ENCODE results near the gene SYNGR2.

SYNGR2 gene, protein sequence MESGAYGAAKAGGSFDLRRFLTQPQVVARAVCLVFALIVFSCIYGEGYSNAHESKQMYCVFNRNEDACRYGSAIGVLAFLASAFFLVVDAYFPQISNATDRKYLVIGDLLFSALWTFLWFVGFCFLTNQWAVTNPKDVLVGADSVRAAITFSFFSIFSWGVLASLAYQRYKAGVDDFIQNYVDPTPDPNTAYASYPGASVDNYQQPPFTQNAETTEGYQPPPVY

DNA sequence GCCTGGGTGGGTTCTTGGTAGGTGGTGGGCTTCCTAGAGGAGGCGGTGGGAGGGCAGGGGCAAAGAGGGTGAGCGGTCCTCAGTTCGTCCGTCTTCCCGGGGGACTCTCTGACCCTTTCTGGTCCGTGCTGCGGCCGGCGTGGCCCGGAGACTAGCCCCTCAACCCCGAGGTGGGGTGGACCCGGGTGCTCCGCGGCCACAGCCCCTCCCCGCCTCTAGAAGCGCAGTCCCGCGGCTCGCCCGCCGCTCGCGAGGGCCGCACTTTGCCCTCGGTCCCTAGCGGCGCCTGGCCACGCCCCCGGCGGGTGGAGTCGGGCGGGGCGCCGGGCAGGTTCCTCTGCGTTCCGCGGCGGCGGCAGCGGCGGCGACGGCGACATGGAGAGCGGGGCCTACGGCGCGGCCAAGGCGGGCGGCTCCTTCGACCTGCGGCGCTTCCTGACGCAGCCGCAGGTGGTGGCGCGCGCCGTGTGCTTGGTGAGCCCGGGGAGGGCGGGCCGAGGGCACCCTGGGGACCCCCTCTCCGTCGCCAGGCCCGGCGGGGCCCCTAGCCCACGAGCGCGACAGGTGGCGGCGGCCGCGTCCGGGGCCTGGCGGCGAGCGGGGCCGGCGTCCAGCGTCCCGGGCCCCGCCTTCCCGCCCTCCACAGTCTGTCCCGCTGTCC lies at the start of gene SYNGR2:
Gene SYNGR2, plus strand, starts transcription at position 340 of the 661 bp plus-strand sequence. Its CDS starts 36 bp downstream, at position 376.
- peak; percentile 100 for DNase-seq (ENCODE audit: low spot score)

GRCh38 chr17:78118801-78119241 lies 49.6 kb upstream of the SYNGR2 start:
- DNase-seq (ENCODE audit: low spot score) = no peak

DNA sequence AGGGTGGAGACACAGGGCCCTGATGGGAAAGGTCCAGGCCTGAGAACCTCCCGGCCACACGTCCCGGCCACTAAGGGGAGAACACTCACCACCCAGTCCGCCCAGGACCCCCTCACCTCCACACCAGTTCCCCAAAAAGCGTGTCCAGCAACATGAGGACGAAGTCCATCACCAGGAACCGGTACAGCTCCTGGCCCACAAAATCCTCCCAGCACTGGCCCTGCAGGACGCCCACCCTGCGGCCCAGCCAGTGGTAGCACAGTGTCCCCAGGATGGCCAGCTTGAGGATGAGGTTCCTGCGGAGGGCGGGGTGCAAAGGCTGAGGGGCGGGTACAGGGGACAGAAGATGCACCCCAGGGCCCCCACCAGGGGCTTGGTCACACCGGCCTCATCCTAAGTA lies 47.8 kb upstream of the SYNGR2 start:
- DNase-seq (ENCODE audit: low spot score) = no peak

DNA sequence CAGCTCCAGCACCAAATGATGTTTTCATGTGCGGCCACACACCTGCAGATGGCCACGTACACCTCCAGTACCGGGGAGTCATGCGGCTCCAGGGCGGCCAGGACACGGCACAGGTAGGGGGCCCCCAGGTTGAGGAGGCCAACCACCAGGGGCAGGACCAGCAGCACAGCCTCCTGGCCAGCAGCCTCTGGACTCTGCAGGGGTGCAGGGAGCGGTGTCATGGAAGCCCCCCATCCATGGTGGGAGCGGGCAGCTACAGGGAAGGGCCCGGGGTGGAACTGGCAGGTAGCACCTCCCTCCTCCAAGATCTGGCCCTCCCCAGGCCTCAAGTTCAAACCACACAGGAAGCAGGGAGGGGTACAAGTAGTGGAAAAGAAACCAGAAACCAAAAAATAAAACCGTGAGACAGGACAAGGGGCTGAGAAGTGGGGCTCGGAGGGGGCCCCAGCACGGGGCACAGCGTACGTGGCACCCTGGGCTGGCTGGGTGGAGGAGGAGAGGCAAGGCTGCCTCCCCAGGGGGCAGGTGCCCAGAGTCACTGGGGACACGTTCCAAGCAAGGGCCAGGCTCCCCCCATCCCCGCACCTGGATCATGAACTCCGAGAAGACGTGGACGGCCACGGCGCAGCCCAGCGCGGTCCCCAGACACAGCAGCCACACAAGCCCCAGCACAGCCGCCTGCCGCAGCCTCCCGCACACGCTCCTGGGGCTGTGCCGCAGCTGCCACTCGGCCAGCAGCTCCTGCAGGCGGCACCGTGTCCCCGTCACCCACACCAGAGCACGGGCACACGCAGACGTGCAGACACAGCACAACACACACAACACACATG lies 47.2 kb upstream of the SYNGR2 start:
- no peak for DNase-seq (ENCODE audit: low spot score)

- no peak for DNase-seq (ENCODE audit: low spot score)
These were observed 46.6 kb upstream of the SYNGR2 start for GRCh38 chr17:78121801-78122215.

GRCh38 chr17:78122216-78122930 lies 46.0 kb upstream of the SYNGR2 start:
- no peak for DNase-seq (ENCODE audit: low spot score)

- DNase-seq (ENCODE audit: low spot score) = no peak
These were observed 45.5 kb upstream of the SYNGR2 start for GRCh38 chr17:78122931-78123249.

- no peak for DNase-seq (ENCODE audit: low spot score)
These were observed 45.0 kb upstream of the SYNGR2 start for GRCh38 chr17:78123258-78123929.

DNA sequence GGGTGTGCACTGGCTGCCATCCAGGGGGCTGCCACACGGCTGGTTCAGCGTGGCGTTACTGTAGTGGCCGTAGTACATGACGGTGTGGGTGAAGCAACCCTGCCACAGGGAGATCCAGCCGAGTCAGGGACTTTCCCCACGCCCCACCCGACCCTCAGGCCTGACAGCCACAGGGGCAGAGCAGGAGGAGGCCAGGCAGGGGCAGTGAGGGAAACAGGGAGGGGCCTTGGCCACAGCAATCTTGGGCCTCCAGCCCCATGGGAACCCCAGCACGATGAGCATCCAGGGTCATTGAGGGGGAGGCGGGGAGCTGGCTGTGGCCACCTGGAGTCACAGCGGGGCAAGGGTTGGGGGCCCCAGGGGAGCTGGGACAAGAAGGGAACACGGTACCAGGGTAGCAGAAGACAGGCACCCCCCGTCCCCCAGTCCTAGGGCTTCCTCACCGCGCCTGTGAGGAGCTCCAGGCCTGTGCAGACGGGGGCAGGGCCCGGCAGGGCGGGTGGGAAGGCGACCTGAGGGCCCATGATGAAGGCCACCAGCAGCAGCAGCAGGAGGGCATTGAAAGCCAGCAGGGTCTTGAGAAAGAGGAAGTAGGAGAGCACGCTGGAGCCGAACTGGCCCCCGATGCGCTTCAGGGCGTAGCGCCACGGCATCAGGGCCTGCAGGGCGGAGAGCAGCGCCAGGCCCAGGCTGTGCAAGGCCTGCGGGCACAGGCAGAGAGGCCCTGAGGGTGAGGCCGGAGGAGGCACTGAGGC lies 44.1 kb upstream of the SYNGR2 start:
- DNase-seq (ENCODE audit: low spot score) = no peak

GRCh38 chr17:78124836-78125137 lies 43.6 kb upstream of the SYNGR2 start:
- DNase-seq (ENCODE audit: low spot score) = no peak

DNA sequence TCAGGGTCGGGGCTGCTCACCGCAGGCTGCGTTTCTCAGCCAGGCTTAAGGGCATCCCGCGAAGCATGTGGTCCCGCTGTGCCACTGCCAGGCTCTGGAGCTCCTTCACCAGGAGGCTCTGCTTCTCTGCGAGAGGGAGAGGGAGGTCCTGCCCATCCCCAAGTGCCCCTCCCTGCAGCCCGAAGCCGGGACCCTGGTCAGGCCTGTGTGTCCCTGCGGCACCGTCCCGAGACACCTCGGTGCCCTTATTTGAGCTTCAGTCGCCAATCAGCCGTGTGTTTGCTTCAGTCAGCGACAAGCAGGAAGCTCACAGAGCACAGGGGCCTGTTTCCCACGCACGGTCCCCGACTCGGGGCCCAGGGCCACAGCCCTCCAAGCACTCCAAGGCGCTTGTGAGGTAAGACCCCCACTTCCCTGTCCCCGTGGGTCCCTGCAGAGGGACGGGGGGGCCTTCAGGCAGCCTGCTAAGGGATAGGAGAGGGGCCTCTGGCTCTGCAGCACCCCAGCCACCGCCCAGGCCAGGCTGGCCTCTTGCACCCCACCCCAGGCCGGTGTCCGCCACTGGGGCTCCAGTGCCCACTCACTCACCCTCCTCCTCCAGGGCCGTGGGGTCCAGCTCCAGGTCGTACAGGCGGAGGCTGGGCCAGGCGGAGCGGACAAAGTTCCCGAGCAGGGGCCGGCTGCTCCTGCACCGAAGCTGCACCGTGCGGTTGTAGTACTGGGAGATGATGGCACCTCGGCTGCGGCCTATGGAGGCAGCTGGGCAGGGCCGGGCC lies 43.1 kb upstream of the SYNGR2 start:
- no peak for DNase-seq (ENCODE audit: low spot score)

- DNase-seq (ENCODE audit: low spot score) = no peak
These were observed 42.1 kb upstream of the SYNGR2 start for GRCh38 chr17:78125976-78126894.

GRCh38 chr17:78126895-78127238 lies 41.5 kb upstream of the SYNGR2 start:
- DNase-seq (ENCODE audit: low spot score) = no peak

DNA sequence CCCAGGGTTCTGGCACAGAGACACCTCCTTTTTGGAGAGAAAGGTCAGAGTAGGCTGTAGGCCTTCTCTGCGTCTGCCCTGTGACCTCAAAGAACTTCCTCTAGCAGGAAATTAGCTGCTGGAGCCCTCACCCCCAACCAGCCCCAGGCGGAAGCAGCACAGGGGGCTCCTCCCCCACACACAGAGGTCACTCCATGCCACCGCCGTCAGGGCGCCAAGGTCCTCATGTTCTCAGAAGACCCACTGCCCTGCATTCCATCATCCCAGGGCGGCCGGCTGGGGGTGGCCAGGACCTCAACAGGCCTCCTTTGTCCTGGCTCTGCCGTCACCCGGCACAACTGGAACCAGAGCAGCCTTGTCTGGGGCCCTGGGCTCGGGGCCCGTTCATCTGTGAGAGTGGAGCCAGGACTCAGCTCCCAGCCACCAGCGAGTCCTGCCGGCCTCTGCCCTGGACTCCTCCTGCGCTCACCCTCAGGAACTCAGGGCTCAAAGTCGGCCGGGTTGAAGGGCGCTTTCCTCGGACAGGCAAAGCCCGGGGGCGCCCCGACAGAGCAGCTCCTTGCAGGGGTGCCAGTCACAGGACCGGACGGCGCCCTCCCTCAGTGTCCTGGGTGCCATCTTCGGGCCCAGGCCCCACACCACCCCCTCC lies 41.0 kb upstream of the SYNGR2 start:
- no peak for DNase-seq (ENCODE audit: low spot score)

- DNase-seq (ENCODE audit: low spot score) = no peak
These were observed 40.4 kb upstream of the SYNGR2 start for GRCh38 chr17:78127888-78128550.

- peak; percentile 89 for DNase-seq (ENCODE audit: low spot score)
These were observed 39.6 kb upstream of the SYNGR2 start, which contains the start of gene TMC6 for GRCh38 chr17:78128551-78129350. TSS of gene TMC6 (minus strand) at chr17:78128755. CDS start at chr17:78126832, 1,923 bp downstream.

GRCh38 chr17:78129351-78130089 lies 38.9 kb upstream of the SYNGR2 start:
- DNase-seq (ENCODE audit: low spot score) = no peak
